RWPE2 (cell line): ENCODE data around the gene TK2.

Experiments
- ATAC-seq: fragments of 200-7000 bp; cut with Tn5 transposase; 3 replicates; pipeline ENCODE4 v1.9.1; 2021; ENCODE audit warnings: low read depth
- DNase-seq: peaks from one replicate; pipeline ENCODE4 v3.0.0-alpha.2; 2020; ENCODE audit warnings: low spot score
- H3K27ac ChIP-seq: fragments of 450-650 bp; 2 replicates; pipeline ENCODE4 v1.5.1; 2017; ENCODE audit warnings: mild to moderate bottlenecking; ENCODE audit not compliant: poor library complexity, severe bottlenecking
- H3K27me3 ChIP-seq: fragments of 250-450 bp; sonication (Bioruptor Pico); 2 replicates; pipeline ENCODE4 v1.5.1; 2021; ENCODE audit warnings: mild to moderate bottlenecking, moderate library complexity; ENCODE audit not compliant: insufficient read depth, poor library complexity, severe bottlenecking
- H3K36me3 ChIP-seq: fragments of 250-450 bp; sonication (Bioruptor Pico); 2 replicates; pipeline ENCODE4 v1.5.1; 2020; ENCODE audit warnings: low read depth, mild to moderate bottlenecking, moderate library complexity
- H3K4me1 ChIP-seq: fragments of 250-450 bp; sonication (Bioruptor Pico); 2 replicates; pipeline ENCODE4 v1.5.1; 2021; ENCODE audit warnings: mild to moderate bottlenecking, moderate library complexity; ENCODE audit not compliant: insufficient read depth, poor library complexity, severe bottlenecking
- H3K4me3 ChIP-seq: fragments of 250-450 bp; sonication (Bioruptor Pico); 2 replicates; pipeline ENCODE4 v1.5.1; 2021; ENCODE audit warnings: mild to moderate bottlenecking, moderate library complexity; ENCODE audit not compliant: severe bottlenecking
- H3K9me3 ChIP-seq: fragments of 250-450 bp; sonication (Bioruptor Pico); 2 replicates; pipeline ENCODE4 v1.5.1; 2021; ENCODE audit warnings: mild to moderate bottlenecking, moderate library complexity; ENCODE audit not compliant: severe bottlenecking
- TF ChIP-seq, protein P1 (sequence below): fragments of 450-650 bp; IDR thresholded peaks from one replicate; pipeline ENCODE4 v1.5.1; 2017; ENCODE audit warnings: mild to moderate bottlenecking, moderate library complexity; ENCODE audit not compliant: poor library complexity, severe bottlenecking

TK2 gene

DNA sequence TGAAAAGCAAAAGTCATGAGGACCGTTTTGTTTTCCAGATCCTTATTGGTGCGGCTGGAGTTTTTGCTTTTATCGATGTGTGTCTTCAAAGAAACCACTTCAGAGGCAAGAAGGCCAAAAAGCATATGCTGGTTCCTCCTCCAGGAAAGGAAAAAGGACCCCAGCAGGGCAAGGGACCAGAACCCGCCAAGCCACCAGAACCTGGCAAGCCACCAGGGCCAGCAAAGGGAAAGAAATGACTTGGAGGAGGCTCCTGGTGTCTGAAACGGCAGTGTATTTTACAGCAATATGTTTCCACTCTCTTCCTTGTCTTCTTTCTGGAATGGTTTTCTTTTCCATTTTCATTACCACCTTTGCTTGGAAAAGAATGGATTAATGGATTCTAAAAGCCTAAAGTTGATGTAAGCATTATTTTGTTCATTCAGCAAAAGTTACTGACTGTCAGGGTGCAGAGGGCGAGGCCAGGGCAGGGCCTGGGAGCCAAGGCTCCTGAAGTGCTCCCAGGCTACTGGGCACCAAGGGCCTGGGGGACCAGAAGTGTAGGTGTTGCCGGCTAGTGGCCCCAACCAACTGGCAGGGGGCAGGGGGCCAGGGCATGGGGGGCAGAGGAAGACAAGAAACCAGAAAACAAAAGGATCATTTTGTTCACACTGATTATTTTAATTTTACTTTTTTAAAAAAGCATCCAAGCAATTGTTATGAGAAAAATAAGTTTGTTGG lies 38.1 kb upstream of the TK2 start:
- TF ChIP-seq, protein P1, sequence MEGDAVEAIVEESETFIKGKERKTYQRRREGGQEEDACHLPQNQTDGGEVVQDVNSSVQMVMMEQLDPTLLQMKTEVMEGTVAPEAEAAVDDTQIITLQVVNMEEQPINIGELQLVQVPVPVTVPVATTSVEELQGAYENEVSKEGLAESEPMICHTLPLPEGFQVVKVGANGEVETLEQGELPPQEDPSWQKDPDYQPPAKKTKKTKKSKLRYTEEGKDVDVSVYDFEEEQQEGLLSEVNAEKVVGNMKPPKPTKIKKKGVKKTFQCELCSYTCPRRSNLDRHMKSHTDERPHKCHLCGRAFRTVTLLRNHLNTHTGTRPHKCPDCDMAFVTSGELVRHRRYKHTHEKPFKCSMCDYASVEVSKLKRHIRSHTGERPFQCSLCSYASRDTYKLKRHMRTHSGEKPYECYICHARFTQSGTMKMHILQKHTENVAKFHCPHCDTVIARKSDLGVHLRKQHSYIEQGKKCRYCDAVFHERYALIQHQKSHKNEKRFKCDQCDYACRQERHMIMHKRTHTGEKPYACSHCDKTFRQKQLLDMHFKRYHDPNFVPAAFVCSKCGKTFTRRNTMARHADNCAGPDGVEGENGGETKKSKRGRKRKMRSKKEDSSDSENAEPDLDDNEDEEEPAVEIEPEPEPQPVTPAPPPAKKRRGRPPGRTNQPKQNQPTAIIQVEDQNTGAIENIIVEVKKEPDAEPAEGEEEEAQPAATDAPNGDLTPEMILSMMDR, result no peak
- H3K36me3 ChIP-seq, result no peaks in the 10 kb centered on the region
- H3K9me3 ChIP-seq, result no peaks in the 10 kb centered on the region
- no peaks in the 10 kb centered on the region for H3K27me3 ChIP-seq
- no peak for DNase-seq
- ATAC-seq, result no peak
- H3K4me1 ChIP-seq, result no peaks in the 10 kb centered on the region
- no peak overlapping the region for H3K4me3 ChIP-seq
- H3K27ac ChIP-seq, result no peak overlapping the region

DNA sequence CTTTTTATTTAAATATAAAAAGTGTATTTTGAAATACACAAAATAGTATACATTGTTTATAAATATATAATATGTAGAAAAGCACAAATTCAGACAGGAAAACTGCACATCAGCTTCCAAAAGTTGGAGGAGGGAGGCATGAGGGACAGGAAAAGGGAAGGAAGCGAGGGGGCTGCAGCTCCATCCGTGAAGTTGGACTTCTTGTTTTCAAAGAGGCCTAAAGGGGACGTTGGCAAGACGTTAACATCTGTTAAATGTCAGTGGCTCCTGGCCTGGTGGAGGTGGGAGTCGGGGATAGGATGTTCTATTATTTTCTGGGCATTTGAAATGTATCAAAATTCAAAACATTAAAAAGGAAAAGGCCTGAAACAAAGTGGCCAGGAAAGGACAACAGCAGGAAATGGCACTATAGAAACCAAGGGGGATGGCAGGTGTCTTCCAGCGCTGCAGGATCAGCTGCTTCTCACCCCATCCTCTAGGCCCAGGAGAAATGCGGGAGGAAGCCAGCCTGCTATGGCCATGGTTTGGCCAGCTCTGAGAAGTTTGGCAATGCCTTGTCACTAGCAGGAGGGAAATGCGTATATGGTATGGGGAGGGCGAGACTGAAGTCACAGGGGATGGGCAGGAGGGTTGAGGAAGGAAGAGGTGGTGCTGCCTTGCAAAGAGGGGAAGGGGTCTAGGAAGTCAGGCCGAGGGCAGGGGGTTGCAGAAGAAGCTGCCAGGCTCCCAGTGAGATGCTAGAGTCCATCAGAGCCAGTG lies 35.7 kb upstream of the TK2 start:
- TF ChIP-seq, protein P1, result no peak
- H3K4me3 ChIP-seq, result no peak overlapping the region
- H3K4me1 ChIP-seq, result peaks cover 11% of the 10 kb centered on the region
- H3K36me3 ChIP-seq, result no peaks in the 10 kb centered on the region
- DNase-seq (no peak), ATAC-seq (no peak)
- no peaks in the 10 kb centered on the region for H3K9me3 ChIP-seq
- H3K27me3 ChIP-seq, result no peaks in the 10 kb centered on the region
- no peak overlapping the region for H3K27ac ChIP-seq

DNA sequence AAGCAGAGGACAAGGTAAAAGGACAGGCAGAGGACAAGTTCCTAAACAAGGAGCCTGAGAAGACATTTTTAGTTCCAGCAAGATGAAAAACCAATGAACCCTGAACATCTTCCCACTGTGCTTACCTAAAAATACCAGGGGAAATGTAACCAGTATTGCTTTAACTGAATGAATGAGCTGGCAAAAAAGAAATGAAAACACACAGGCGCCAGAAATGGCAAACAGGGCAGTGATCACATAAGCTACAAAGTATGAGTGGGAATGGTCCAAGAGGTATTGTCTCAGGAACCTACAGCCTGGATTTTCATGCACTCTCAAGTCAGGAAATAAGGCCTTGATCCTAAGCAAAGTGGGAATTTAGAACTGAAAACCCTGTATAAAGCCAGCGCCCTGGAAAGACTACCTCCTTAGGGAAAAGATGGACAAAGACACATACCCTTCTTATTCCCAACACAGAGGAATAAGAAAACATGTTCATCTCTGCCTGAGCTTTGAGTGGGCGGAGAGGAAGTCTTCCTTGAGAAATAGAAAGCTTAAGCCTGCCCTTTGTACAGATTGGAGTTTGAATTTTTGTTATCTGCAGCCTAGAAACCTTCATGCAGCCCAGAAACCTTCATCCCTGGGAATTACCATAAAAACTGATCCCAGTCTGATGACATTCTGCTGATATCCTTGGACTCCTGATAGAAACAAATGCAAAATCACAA lies 31.5 kb upstream of the TK2 start:
- H3K36me3 ChIP-seq, result no peaks in the 10 kb centered on the region
- TF ChIP-seq, protein P1, result no peak
- H3K4me1 ChIP-seq, result peaks cover 17% of the 10 kb centered on the region

DNA sequence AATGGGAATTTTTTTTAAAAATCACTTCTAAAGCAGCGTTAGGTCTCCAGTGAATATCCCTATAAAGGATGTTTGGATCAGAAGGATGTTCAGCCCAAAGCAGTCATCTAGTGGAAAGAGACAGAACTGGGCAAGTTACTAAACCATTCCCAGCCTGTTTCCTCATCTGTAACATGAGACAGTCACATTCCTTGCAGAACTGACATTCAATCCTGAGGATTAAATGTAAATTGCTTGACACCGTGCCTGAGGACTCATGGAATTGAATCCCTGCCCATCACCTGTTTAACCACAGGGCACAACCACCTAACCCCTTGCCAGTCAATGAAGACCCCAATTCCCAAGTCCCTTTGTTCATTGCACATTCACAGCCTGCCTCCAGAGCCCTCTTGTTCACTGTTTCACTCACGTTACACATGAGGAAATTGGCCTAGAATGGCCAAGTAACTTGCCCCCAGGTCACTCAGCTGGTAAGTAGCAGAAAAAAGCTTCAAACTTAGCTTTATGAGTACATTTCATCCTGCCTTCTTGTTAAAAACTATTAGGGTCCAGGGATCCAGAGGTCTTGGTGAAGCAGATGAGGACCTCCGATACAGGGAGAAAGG lies 30.8 kb upstream of the TK2 start:
- DNase-seq, result no peak
- H3K27ac ChIP-seq, result peak overlapping the region; percentile 13
- no peaks in the 10 kb centered on the region for H3K36me3 ChIP-seq
- H3K27me3 ChIP-seq, result no peaks in the 10 kb centered on the region
- TF ChIP-seq, protein P1, result peak; percentile 52
- H3K4me3 ChIP-seq, result no peak overlapping the region
- H3K4me1 ChIP-seq, result peaks cover 17% of the 10 kb centered on the region
- H3K9me3 ChIP-seq, result no peaks in the 10 kb centered on the region
- ATAC-seq, result peak; percentile 99

More for the DNA sequence above, 31.5 kb upstream of the TK2 start:
- Histone ChIP-seq H3K9me3 (no peaks in the 10 kb centered on the region), H3K4me3 (no peak overlapping the region), H3K27ac (peak overlapping the region; percentile 13), H3K27me3 (no peaks in the 10 kb centered on the region)
- no peak for DNase-seq
- ATAC-seq, result no peak
